ENCODE measurements around the gene ZNF512.

GRCh38 chr2:27549303-27549702 lies 33.5 kb upstream of the ZNF512 start:
- TF ChIP-seq POLR2A (IDR thresholded peaks at IDR 0.05) (no peak), EP300 (IDR thresholded peaks at IDR 0.05) (no peak)
- TF ChIP-seq, protein P1, sequence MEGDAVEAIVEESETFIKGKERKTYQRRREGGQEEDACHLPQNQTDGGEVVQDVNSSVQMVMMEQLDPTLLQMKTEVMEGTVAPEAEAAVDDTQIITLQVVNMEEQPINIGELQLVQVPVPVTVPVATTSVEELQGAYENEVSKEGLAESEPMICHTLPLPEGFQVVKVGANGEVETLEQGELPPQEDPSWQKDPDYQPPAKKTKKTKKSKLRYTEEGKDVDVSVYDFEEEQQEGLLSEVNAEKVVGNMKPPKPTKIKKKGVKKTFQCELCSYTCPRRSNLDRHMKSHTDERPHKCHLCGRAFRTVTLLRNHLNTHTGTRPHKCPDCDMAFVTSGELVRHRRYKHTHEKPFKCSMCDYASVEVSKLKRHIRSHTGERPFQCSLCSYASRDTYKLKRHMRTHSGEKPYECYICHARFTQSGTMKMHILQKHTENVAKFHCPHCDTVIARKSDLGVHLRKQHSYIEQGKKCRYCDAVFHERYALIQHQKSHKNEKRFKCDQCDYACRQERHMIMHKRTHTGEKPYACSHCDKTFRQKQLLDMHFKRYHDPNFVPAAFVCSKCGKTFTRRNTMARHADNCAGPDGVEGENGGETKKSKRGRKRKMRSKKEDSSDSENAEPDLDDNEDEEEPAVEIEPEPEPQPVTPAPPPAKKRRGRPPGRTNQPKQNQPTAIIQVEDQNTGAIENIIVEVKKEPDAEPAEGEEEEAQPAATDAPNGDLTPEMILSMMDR (IDR thresholded peaks at IDR 0.05), result no peak
